ENCODE data around the gene PSPH.
"Not testable (repeated sequence)": the region's sequence is repeated elsewhere in the genome, so short reads cannot be mapped to it uniquely, and the experiment has no call there.

Gene PSPH

GRCh38 chr7:56051339-56052191, at the start of gene PSPH, which contains the start of gene CCT6A:
Gene PSPH, minus strand, starts transcription at chr7:56051444. Its CDS starts 30,232 bp downstream, at chr7:56021212.
Gene CCT6A, plus strand, starts transcription at chr7:56051765. Its CDS starts 84 bp downstream, at chr7:56051849.
- DNase-seq (ENCODE audit: low read depth) = peak; percentile 92

- no peak for DNase-seq (ENCODE audit: low read depth)
These were observed 48.4 kb upstream of the PSPH start for GRCh38 chr7:56099653-56100052.

GRCh38 chr7:56098187-56099008, 47.2 kb upstream of the PSPH start:
- not testable (repeated sequence) for DNase-seq (ENCODE audit: low read depth)

DNA sequence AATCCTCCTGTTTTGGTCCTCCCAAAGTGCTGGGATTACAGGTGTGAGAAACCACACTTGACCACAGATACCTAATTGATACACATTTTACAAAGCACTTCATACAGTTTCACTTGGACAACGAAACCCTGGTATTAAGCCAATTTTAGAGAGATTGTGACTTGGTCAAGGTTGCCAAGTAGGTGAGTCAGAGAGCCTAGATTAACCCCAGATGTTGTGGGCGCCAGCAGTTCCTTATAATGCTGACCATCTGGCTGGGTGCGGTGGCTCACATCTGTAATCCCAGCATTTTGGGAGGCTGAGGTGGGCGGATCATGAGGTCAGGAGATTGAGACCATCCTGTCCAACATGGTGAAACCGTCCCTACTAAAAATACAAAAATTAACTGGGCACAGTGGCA, 46.5 kb upstream of the PSPH start:
- no peak for DNase-seq (ENCODE audit: low read depth)

GRCh38 chr7:56092789-56093531, 41.7 kb upstream of the PSPH start, which contains the start of gene PHKG1:
Gene PHKG1, minus strand, starts transcription at chr7:56092952. Its CDS starts 4,011 bp downstream, at chr7:56088941.
- DNase-seq (ENCODE audit: low read depth) = no peak

DNA sequence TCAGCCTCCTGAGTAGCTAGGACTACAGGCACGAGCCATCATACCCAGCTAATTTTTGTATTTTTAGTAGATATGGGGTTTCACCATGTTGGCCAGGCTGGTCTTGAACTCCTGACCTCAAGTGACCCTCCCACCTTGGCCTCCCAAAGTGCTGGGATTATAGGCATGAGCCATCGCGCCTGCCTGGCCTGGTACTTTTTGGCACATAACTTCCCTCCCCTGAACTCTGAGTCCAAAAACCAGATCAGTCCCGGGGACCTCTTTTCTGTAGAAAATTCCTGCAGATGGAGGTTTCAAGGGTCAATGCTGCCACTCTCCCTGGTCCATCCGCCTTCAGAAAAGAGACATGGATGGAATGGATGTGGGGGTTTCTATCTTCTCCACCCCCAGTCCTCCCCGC, 41.1 kb upstream of the PSPH start:
- DNase-seq (ENCODE audit: low read depth) = not testable (repeated sequence)

GRCh38 chr7:56091591-56091990, 40.3 kb upstream of the PSPH start:
- no peak for DNase-seq (ENCODE audit: low read depth)

DNA sequence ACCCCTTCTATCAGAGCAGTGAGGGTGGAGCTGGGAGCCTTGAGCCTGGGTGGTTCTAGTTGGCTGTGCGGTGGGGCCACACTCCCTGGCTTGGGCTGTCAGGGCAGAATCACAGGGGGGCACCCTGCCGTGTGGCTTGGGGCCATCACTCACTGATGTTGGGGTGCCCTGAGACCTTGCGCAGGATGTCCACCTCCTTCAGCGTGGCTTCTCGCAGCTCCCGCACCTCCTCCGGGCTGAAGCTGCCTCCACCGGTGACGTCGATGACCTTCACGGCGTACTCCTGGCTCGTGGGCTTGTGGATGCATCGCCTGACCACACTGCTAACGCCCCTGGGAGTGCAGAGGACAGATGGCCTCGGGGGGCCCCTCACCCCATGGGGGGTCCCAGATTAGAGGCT, 36.2 kb upstream of the PSPH start:
- no peak for DNase-seq (ENCODE audit: low read depth)

- no peak for DNase-seq (ENCODE audit: low read depth)
These were observed 35.5 kb upstream of the PSPH start for GRCh38 chr7:56086761-56087160.

DNA sequence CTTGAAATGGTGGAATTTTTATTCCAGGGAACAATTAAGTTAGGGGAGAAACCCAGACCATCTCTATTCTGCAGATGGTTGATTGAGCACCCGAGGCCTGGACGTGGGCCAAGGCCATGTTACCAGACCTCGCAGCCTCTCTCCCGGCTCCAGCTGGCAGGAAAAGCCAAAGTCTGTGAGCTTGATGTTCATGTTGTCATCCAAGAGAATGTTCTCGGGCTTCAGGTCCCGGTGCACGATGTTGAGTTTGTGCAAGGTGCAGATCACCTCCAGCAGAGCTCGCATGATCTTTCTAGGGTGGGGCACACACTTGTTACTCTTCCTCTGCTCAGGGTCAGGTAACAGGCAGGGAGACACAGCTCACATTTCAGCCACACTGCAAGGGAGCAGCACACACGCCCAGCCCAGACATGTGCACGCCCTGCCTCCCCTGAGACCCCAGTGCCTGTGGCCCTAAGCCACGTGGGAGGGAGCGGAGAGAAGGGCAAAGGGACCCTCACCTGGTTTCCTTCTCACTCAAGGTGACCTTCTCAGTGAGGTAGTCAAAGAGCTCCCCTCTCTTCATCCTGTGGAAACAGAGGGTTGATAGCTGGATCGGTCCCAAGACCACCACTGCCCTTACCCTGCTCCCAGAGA, 32.0 kb upstream of the PSPH start:
- DNase-seq (ENCODE audit: low read depth) = no peak

DNA sequence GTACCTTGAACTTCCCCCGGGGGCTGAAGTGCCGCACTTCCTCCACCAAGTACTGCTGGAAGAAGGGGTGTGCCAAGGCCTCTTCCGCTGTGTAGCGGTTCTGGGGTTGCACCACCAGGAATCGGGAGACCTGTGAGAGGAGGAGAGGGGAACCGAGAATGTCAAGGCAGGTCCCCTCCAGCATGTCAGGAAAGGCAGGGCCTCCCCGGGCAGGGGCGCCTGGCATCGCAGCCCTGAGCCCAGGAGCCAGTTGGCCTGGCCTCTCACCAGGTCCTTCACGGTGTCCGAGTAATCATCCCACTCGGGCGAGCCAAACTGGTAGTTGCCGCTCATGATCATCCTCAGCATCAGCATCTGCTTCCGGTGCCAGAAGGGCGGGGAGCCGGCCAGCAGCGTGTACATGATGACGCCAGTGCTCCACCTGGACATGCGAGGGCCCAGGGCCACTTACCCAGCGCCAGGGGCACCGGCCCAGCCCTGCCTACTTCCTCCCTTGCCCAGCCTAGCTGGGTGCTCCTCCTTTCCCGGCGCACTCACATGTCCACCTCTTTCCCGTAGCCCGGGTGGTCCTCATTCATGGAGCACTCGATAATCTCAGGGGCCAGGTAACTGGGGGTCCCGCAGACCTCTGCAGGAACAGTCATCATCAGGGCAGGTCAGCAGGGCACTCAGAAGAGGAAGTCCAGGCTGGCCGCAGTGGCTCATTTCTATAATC, 30.5 kb upstream of the PSPH start:
- DNase-seq (ENCODE audit: low read depth) = no peak

GRCh38 chr7:56080726-56081435, 29.6 kb upstream of the PSPH start:
- DNase-seq (ENCODE audit: low read depth) = not testable (repeated sequence)

- no peak for DNase-seq (ENCODE audit: low read depth)
These were observed 28.4 kb upstream of the PSPH start for GRCh38 chr7:56079450-56080185.

GRCh38 chr7:56078196-56078595, 27.0 kb upstream of the PSPH start:
- DNase-seq (ENCODE audit: low read depth) = no peak

- DNase-seq (ENCODE audit: low read depth) = no peak
These were observed 26.4 kb upstream of the PSPH start for GRCh38 chr7:56077681-56078080.

DNA sequence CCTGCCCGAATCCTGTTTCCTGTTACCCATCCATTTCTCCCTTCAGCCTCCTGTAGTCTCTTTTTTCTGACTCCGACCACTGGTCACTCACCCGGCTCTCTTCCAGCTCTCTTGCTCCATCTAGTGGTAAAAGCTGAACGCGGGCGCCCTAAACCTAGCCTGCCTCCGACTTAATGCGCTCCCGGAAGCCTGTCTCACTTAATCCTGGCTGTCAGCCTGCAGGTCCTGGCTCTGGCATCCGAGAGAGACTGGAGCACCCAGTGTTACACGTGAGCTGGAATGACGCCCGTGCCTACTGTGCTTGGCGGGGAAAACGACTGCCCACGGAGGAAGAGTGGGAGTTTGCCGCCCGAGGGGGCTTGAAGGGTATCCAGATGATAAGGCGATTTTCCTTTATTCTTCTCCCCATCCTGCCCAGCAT, 23.1 kb upstream of the PSPH start:
- peak; percentile 33 for DNase-seq (ENCODE audit: low read depth)

DNA sequence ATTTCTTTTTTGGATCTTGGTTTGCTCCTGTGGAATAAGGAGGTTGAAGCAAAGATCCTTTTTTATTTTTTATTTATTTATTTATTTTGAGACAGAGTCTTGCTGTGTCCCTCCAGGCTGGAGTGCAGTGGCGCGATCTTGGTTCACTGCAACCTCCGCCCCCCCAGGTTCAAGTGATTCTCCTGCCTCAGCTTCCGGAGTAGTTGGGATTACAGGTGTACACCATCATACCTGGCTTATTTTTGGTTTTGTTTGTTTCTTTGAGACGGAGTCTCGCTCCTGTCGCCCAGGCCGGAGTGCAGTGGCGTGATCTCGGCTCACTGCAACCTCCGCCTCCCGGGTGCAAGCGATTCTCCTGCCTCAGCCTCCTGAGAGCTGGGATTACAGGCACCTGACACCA, 15.1 kb upstream of the PSPH start:
- not testable (repeated sequence) for DNase-seq (ENCODE audit: low read depth)

DNA sequence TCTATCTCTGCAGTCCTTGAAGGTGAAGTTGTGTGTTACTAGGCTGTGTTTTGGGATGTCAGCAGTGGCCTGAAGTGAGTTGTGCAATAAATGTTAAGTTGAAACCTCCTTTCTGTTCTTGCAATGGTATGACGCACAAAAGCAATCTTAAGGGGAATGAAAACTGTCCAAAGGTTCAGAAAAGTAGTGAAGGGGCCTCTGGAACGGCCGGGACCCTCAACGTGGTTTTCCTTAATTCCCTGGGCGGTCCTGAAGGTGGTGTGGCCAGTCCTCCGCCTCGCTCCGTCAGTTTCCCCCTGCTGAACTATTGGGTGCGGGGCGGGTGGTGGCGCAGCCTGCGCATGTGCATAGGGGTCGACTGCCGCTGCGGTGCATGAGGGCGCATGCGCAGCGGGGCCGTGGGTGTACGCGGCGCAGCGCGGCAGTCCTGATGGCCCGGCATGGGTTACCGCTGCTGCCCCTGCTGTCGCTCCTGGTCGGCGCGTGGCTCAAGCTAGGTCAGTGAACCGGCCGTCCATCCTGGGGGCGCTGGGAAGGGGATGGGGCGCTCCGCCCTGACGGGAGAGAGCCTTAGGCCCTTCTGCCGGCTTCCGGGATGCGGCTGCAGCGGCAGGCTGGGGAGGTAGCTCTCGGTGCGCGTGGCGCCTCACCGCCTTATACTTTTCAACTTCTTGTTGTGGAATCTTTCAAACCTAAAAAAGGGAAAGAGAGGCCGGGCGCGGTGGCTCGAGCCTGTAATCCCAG, 12.8 kb upstream of the PSPH start, which contains the start of gene SUMF2:
Gene SUMF2 (plus strand): TSS at position 405 of the 744 bp plus-strand sequence. CDS start 26 bp downstream, at position 431.
- DNase-seq (ENCODE audit: low read depth) = peak; percentile 88

DNA sequence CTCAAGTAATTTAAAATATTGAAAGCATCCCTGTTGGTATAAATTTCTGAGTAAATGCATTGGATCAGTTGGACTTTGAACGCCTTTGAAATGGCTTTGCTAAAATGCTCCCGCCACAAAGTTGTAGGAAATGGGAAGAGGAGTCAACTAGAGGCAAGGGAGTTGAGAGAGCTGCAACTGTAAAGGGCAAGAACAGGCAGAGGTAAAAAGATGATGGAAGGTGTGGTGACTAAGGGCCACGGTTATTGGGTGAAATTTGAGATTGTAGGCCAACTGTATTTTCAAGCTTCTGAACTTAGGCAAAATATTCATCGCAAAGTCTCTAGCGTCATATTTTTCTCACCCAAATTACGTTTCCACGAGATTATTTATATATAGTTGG, 12.2 kb upstream of the PSPH start:
- DNase-seq (ENCODE audit: low read depth) = no peak

All from stimulated activated CD8-positive, alpha-beta memory T cell treated with anti-CD3 and anti-CD28 coated beads, Interleukin-4, amount 100 ng/mL, for 24 hours (primary cell).